OCI-LY3 (cell line): ENCODE data around the gene RBM33.

Experiments
- EZH2phosphoT487 ChIP-seq: fragments of 200-600 bp; shearing (Covaris generic); IDR thresholded peaks from 2 replicates; pipeline ENCODE4 v1.6.1; 2018; ENCODE audit warnings: antibody characterized with exemption, mixed run types, low read depth
- TF ChIP-seq, protein P1 (sequence below): fragments of 200-600, 300-600 bp; sonication (generic); IDR thresholded peaks from 2 replicates; pipeline ENCODE4 v1.5.1; 2014; ENCODE audit warnings: antibody characterized with exemption, low read length, low read depth

GRCh38 chr7:155811560-155811894, 167.1 kb downstream of the RBM33 start:
- TF ChIP-seq, protein P1, sequence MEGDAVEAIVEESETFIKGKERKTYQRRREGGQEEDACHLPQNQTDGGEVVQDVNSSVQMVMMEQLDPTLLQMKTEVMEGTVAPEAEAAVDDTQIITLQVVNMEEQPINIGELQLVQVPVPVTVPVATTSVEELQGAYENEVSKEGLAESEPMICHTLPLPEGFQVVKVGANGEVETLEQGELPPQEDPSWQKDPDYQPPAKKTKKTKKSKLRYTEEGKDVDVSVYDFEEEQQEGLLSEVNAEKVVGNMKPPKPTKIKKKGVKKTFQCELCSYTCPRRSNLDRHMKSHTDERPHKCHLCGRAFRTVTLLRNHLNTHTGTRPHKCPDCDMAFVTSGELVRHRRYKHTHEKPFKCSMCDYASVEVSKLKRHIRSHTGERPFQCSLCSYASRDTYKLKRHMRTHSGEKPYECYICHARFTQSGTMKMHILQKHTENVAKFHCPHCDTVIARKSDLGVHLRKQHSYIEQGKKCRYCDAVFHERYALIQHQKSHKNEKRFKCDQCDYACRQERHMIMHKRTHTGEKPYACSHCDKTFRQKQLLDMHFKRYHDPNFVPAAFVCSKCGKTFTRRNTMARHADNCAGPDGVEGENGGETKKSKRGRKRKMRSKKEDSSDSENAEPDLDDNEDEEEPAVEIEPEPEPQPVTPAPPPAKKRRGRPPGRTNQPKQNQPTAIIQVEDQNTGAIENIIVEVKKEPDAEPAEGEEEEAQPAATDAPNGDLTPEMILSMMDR: no peak
- TF ChIP-seq EZH2phosphoT487: no peak
